Transverse colon (tissue), 4 donors: ENCODE data around the gene GM2A. TPM values are rescaled to one million over a fixed set of nuclear protein-coding genes. Genes with fewer than 3 reads are reported as not detected.

Source experiments
- DNase-seq: peaks from one replicate; pipeline ENCODE4 v3.0.0-alpha.2; 2019
- H3K27ac ChIP-seq, 4 donors: fragments of 200-600 bp; sonication (generic); 2 replicates each; pipeline ENCODE4 v1.5.1; 2016 to 2018; ENCODE audit warnings: inconsistent platforms in 4 of 4
- H3K27me3 ChIP-seq: fragments of 200-600 bp; sonication (generic); 2 replicates; pipeline ENCODE4 v1.5.1; 2017; ENCODE audit warnings: inconsistent platforms
- H3K36me3 ChIP-seq, 4 donors: fragments of 200-600 bp; sonication (generic); 2 replicates each; pipeline ENCODE4 v1.5.1; 2017 to 2019; ENCODE audit warnings: inconsistent platforms in 4 of 4
- H3K4me1 ChIP-seq, 4 donors: fragments of 200-600 bp; sonication (generic); 2 replicates each; pipeline ENCODE4 v1.5.1; 2017 to 2020; ENCODE audit warnings: inconsistent platforms in 4 of 4
- H3K4me3 ChIP-seq, 4 donors: fragments of 200-600 bp; sonication (generic); 1 replicate in 1 of 4; 2 replicates in 3 of 4; pipeline versions ENCODE4 v1.5.1 to v1.6.1; 2017 to 2019; ENCODE audit warnings: inconsistent platforms in 4 of 4
- H3K9me3 ChIP-seq, 2 donors: fragments of 200-600 bp; sonication (generic); 2 replicates each; pipeline ENCODE4 v1.5.1; 2017 to 2019; ENCODE audit warnings: inconsistent platforms in 2 of 2
- EP300 ChIP-seq: sonication (generic); formaldehyde crosslinking; IDR thresholded peaks from one replicate; pipeline ENCODE4 v1.6.1; 2017; ENCODE audit warnings: antibody characterized with exemption, low read depth
- POLR2A ChIP-seq: fragments of 450-650 bp; IDR thresholded peaks from one replicate; pipeline ENCODE4 v1.6.1; 2016; ENCODE audit warnings: antibody characterized with exemption, mild to moderate bottlenecking, moderate library complexity
- POLR2AphosphoS5 ChIP-seq, 3 donors: sonication (generic); formaldehyde crosslinking; IDR thresholded peaks; one replicate each; pipeline ENCODE4 v1.6.1; 2016; ENCODE audit warnings: antibody characterized with exemption in 3 of 3
- WGBS, 2 donors: methylation state at CpG; one replicate each; pipeline ENCODE4 v1.1.5; 2018; ENCODE audit warnings: low coverage in 1 of 2; 5-methylcytosine and 5-hydroxymethylcytosine counted together
- in situ Hi-C, 4 donors: fragments of 200-750 bp; cut with MboI; loops; one replicate each; pipeline versions ENCODE4 v1.15.0 to v1.15.1; 2017; ENCODE audit warnings: low sequenced_read_pairs in 3 of 4, low pct_ligation_motif_present in 1 of 4, low pct_unique_long_range_greater_than_20kb in 1 of 4
- intact Hi-C: fragments of 100-400 bp; cut with DNase I; formaldehyde crosslinking; loops from one replicate; pipeline ENCODE4 v1.15.1; 2023; ENCODE audit warnings: low total_unique reads
- total RNA-seq, 4 donors: library from RNA; depleted of rRNA; stranded (reverse); fragments of >200 nt; gene quantifications; one replicate each; pipeline ENCODE4 v1.1.0, GENCODE V29; 2016
- TF ChIP-seq, protein P1 (sequence below), 5 experiments: fragments of 200-600 bp in 3 of 5; fragments of 450-650 bp in 2 of 5; sonication (generic) in 3 of 5; IDR thresholded peaks; 1 replicate in 2 of 5; 2 replicates in 3 of 5; pipeline ENCODE4 v1.5.1; 2016 to 2017; ENCODE audit warnings: antibody characterized with exemption in 5 of 5, inconsistent platforms in 3 of 5, mild to moderate bottlenecking in 2 of 5, moderate library complexity in 1 of 5

GM2A gene
- total RNA-seq, 4 donors from 2014 or later: 5.6 to 19.5 (median 11.2) TPM

DNA sequence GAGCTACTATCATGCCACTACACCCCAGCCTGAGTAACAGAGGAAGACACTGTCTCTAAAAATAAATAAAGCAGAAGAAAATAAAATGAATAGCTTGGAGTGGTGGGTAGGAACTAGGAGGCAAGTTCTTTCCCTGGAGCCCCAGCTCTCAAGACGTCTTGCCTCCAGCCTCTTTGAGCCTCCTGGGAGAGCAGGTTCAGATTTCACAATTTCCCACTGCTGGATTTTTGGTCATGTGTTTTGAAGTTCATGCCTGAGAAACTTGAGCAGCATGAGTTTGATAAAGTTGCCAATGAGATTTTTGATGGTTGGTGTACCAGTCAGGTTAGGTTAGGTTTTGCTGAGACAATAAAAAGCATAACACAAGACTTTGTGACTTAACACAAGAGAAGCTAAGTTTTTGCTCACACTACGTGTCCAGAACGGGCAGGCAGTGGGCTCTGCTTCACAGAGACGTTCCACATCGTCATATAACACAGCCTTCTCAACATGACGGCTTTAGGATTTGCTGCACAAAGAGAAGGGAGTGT, 25.0 kb upstream of the GM2A start:
- Histone ChIP-seq H3K9me3 (no peaks in the 10 kb centered on the region), H3K36me3 (no peaks in the 10 kb centered on the region), H3K27ac (no peak overlapping the region), H3K4me1 (peaks cover 0 to 11% (median 3%) of the 10 kb centered on the region in 4 donors), H3K27me3 (no peaks in the 10 kb centered on the region), H3K4me3 (no peak overlapping the region)
- TF ChIP-seq, protein P1, sequence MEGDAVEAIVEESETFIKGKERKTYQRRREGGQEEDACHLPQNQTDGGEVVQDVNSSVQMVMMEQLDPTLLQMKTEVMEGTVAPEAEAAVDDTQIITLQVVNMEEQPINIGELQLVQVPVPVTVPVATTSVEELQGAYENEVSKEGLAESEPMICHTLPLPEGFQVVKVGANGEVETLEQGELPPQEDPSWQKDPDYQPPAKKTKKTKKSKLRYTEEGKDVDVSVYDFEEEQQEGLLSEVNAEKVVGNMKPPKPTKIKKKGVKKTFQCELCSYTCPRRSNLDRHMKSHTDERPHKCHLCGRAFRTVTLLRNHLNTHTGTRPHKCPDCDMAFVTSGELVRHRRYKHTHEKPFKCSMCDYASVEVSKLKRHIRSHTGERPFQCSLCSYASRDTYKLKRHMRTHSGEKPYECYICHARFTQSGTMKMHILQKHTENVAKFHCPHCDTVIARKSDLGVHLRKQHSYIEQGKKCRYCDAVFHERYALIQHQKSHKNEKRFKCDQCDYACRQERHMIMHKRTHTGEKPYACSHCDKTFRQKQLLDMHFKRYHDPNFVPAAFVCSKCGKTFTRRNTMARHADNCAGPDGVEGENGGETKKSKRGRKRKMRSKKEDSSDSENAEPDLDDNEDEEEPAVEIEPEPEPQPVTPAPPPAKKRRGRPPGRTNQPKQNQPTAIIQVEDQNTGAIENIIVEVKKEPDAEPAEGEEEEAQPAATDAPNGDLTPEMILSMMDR (IDR thresholded peaks at IDR 0.05): no peak
- TF ChIP-seq POLR2A: no peak
- DNase-seq: no peak
- whole genome bisulfite sequencing, 2 donors: 57 to 83% methylated on average over 2 to 6 of the region's 6 CpGs
- in situ Hi-C loops: no loop called here
- intact Hi-C loops: no loop called here

- TF ChIP-seq POLR2A (no peak), EP300 (no peak), POLR2AphosphoS5 (IDR thresholded peaks at IDR 0.05) (no peak)
- TF ChIP-seq, protein P1 (IDR thresholded peaks at IDR 0.05): no peak
- H3K36me3 ChIP-seq: no peaks in the 10 kb centered on the region
- 69 to 83% methylated on average over 2 of the region's 2 CpGs for WGBS, 2 donors
- no peak overlapping the region for H3K27ac ChIP-seq
- H3K4me3 ChIP-seq: no peak overlapping the region
- H3K4me1 ChIP-seq: peaks cover 0 to 10% (median 3%) of the 10 kb centered on the region in 4 donors
- H3K27me3 ChIP-seq: no peaks in the 10 kb centered on the region
- intact Hi-C loops: no loop called here
- no peak for DNase-seq
- in situ Hi-C loops: no loop called here
- no peaks in the 10 kb centered on the region for H3K9me3 ChIP-seq
Observed at GRCh38 chr5:151228986-151229385, 24.0 kb upstream of the GM2A start.

GRCh38 chr5:151230048-151230680, 22.8 kb upstream of the GM2A start:
- intact Hi-C loops (no loop called here), in situ Hi-C loops (loop anchor here in 1 of 4 donors (5.0 kb wide), 1 partner anchor 98 kb away; no protein-coding TSS in a partner anchor)
- Histone ChIP-seq H3K4me1 (peaks cover 6 to 8% (median 7%) of the 10 kb centered on the region in 4 donors), H3K36me3 (no peaks in the 10 kb centered on the region), H3K27ac (no peak overlapping the region), H3K9me3 (no peaks in the 10 kb centered on the region), H3K4me3 (no peak overlapping the region), H3K27me3 (no peaks in the 10 kb centered on the region)
- TF ChIP-seq POLR2AphosphoS5 (IDR thresholded peaks at IDR 0.05) (no peak), POLR2A (no peak), EP300 (no peak)
- TF ChIP-seq, protein P1 (IDR thresholded peaks at IDR 0.05): no peak
- WGBS, 2 donors: 40 to 71% methylated on average over 2 to 6 of the region's 6 CpGs
- DNase-seq: no peak

DNA sequence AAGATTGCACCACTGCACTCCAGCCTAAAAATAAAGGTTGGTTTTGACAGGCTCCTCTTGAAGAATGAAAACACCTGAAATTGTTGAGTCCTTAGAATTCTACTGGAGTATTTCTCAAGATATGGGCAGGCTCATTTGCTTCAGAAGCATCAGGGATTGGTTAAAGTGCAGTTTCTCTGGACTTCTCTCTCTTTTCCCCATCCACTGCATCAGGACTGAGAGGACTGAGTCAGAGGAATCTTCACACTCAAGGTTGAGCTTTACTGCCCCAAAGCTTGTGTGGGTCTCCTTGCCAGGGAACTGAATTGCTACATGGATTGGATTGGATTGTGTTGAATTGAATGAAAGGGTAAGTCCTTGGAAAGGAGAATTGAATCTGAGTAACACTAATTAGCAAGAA, 21.6 kb upstream of the GM2A start:
- H3K9me3 ChIP-seq: no peaks in the 10 kb centered on the region
- no peak for TF ChIP-seq EP300
- no peak for TF ChIP-seq POLR2A
- TF ChIP-seq, protein P1 (IDR thresholded peaks at IDR 0.05): no peak
- TF ChIP-seq POLR2AphosphoS5 (IDR thresholded peaks at IDR 0.05): no peak
- intact Hi-C loops: no loop called here
- DNase-seq: no peak
- H3K27me3 ChIP-seq: no peaks in the 10 kb centered on the region
- no peak overlapping the region for H3K4me3 ChIP-seq
- H3K36me3 ChIP-seq: no peaks in the 10 kb centered on the region
- H3K27ac ChIP-seq: no peak overlapping the region
- H3K4me1 ChIP-seq: peaks cover 7 to 11% (median 10%) of the 10 kb centered on the region in 4 donors
- in situ Hi-C loops: loop anchor here in 1 of 4 donors (5.0 kb wide), 1 partner anchor 99 kb away; no protein-coding TSS in a partner anchor
